ENCODE measurements around the gene DPY19L3.
"Not testable (repeated sequence)": the region's sequence is repeated elsewhere in the genome, so short reads cannot be mapped to it uniquely, and the experiment has no call there.

The DPY19L3 gene

GRCh38 chr19:32448026-32448425 is 42.5 kb downstream of the DPY19L3 start:
- DNase-seq = no peak

GRCh38 chr19:32450217-32450616 is 44.6 kb downstream of the DPY19L3 start:
- DNase-seq = no peak

GRCh38 chr19:32453736-32454135 is 48.2 kb downstream of the DPY19L3 start:
- DNase-seq = no peak

- DNase-seq = no peak
Measured at GRCh38 chr19:32456406-32456805, 50.8 kb downstream of the DPY19L3 start.

GRCh38 chr19:32457571-32458158 is 52.1 kb downstream of the DPY19L3 start:
- no peak for DNase-seq

GRCh38 chr19:32458500-32459123 is 53.0 kb downstream of the DPY19L3 start:
- DNase-seq = no peak

- DNase-seq = no peak
Measured at GRCh38 chr19:32459204-32459865, 53.8 kb downstream of the DPY19L3 start.

- DNase-seq = no peak
Measured at GRCh38 chr19:32460476-32460875, 54.9 kb downstream of the DPY19L3 start.

- DNase-seq = no peak
Measured at GRCh38 chr19:32464279-32464678, 58.7 kb downstream of the DPY19L3 start.

- DNase-seq = no peak
Measured at GRCh38 chr19:32465176-32465575, 59.6 kb downstream of the DPY19L3 start.

- DNase-seq = no peak
Measured at GRCh38 chr19:32469795-32470194, 64.2 kb downstream of the DPY19L3 start.

GRCh38 chr19:32471095-32471494 is 65.5 kb downstream of the DPY19L3 start:
- no peak for DNase-seq

GRCh38 chr19:32471811-32472210 is 66.2 kb downstream of the DPY19L3 start:
- DNase-seq = no peak

- no peak for DNase-seq
Measured at GRCh38 chr19:32475141-32476031, 69.8 kb downstream of the DPY19L3 start.

GRCh38 chr19:32476032-32476350 is 70.4 kb downstream of the DPY19L3 start:
- no peak for DNase-seq

- DNase-seq = no peak
Measured at GRCh38 chr19:32480321-32480720, 74.8 kb downstream of the DPY19L3 start.

- no peak for DNase-seq
Measured at GRCh38 chr19:32483574-32483973, 78.0 kb downstream of the DPY19L3 start.

GRCh38 chr19:32489971-32490370 is 84.4 kb downstream of the DPY19L3 start:
- DNase-seq = no peak

GRCh38 chr19:32497391-32497790 is 91.8 kb downstream of the DPY19L3 start:
- no peak for DNase-seq

GRCh38 chr19:32498648-32499200 is 93.2 kb downstream of the DPY19L3 start:
- no peak for DNase-seq

- DNase-seq = not testable (repeated sequence)
Measured at GRCh38 chr19:32512498-32512897, 106.9 kb downstream of the DPY19L3 start.

GRCh38 chr19:32519023-32519422 is 113.5 kb downstream of the DPY19L3 start:
- DNase-seq = no peak

GRCh38 chr19:32522967-32523366 is 117.4 kb downstream of the DPY19L3 start:
- DNase-seq = no peak

All from femur (tissue), 1 donor.